ENCODE measurements around the gene OR4K14. TPM values are rescaled to one million over a fixed set of nuclear protein-coding genes. Genes with fewer than 3 reads are reported as not detected.
"Not testable (repeated sequence)": the region's sequence is repeated elsewhere in the genome, so short reads cannot be mapped to it uniquely, and the experiment has no call there.

Gene OR4K14
- total RNA-seq, 6 donors from 2014 or later, result not detected

DNA sequence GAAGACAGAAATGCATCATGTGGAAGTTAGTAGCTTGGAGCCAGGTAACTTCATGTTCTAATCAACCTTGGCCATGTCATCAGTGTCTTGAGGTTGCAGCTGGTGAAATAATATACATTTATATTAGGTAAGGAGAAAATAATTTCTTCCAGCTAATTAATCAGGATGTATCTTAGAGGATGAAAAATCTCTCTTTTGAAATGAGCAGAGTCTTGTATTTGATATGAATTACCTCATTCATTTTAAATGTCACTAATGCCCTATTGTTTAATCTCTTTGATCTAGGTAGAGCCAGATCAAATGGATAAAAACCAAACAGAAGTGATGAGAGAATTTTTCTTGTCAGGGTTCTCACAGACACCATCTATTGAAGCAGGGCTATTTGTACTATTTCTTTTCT, 17.2 kb downstream of the OR4K14 start, which contains the start of gene OR4Q2:
TSS of gene OR4Q2 (plus strand) at position 301 of the 400 bp plus-strand sequence.
- ATAC-seq (ENCODE audit: low FRiP score in 2 of 2) (no peak), DNase-seq (no peak)
- Histone ChIP-seq H3K27ac (no peak within 1 kb of the TSS), H3K9me3 (no peaks in the 10 kb centered on the region), H3K36me3 (no peaks in the 10 kb centered on the region), H3K27me3 (no peaks in the 10 kb centered on the region), H3K4me3 (no peak within 1 kb of the TSS), H3K4me1 (no peaks in the 10 kb centered on the region)
- TF ChIP-seq POLR2AphosphoS5 (IDR thresholded peaks at IDR 0.05) (no peak), EP300 (IDR thresholded peaks at IDR 0.05) (no peak), POLR2A (IDR thresholded peaks at IDR 0.05) (no peak)
- TF ChIP-seq, protein P1, sequence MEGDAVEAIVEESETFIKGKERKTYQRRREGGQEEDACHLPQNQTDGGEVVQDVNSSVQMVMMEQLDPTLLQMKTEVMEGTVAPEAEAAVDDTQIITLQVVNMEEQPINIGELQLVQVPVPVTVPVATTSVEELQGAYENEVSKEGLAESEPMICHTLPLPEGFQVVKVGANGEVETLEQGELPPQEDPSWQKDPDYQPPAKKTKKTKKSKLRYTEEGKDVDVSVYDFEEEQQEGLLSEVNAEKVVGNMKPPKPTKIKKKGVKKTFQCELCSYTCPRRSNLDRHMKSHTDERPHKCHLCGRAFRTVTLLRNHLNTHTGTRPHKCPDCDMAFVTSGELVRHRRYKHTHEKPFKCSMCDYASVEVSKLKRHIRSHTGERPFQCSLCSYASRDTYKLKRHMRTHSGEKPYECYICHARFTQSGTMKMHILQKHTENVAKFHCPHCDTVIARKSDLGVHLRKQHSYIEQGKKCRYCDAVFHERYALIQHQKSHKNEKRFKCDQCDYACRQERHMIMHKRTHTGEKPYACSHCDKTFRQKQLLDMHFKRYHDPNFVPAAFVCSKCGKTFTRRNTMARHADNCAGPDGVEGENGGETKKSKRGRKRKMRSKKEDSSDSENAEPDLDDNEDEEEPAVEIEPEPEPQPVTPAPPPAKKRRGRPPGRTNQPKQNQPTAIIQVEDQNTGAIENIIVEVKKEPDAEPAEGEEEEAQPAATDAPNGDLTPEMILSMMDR (IDR thresholded peaks at IDR 0.05), result no peak

DNA sequence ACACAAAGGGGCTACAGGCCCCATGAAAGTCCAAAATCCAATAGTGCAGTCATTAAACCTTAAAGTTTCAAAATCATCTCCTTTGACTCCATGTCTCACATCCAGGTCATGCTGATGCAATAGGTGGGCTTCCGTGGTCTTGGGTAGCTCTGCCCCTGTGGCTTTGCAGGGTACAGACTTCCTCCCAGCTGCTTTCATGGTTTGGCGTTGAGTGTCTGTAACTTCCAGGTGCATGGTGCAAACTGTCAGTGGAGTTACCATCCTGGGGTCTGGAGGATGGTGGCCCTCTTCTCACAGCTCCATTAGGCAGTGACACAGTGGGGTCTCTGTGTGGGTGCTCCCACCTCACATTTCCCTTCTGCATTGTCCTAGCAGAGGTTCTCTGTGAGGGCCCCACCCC, 25.7 kb downstream of the OR4K14 start:
- Histone ChIP-seq H3K4me1 (no peaks in the 10 kb centered on the region), H3K36me3 (no peaks in the 10 kb centered on the region), H3K9me3 (no peaks in the 10 kb centered on the region), H3K27ac (no peak overlapping the region), H3K4me3 (no peak overlapping the region), H3K27me3 (no peaks in the 10 kb centered on the region)
- TF ChIP-seq, protein P1 (IDR thresholded peaks at IDR 0.05), result no peak
- no peak for TF ChIP-seq POLR2A (IDR thresholded peaks at IDR 0.05)
- no peak for TF ChIP-seq POLR2AphosphoS5 (IDR thresholded peaks at IDR 0.05)
- no peak for TF ChIP-seq EP300 (IDR thresholded peaks at IDR 0.05)
- ATAC-seq (ENCODE audit: low FRiP score in 2 of 2), result no peak
- whole genome bisulfite sequencing, 2 donors, result 61% methylated on average over 2 of the region's 2 CpGs; no CpG with 5 or more reads in 1 of the 2 donors
- DNase-seq, result no peak

- ATAC-seq (ENCODE audit: low FRiP score in 2 of 2) (no peak), DNase-seq (no peak)
- TF ChIP-seq POLR2AphosphoS5 (IDR thresholded peaks at IDR 0.05), result no peak
- TF ChIP-seq, protein P1 (IDR thresholded peaks at IDR 0.05), result no peak
- Histone ChIP-seq H3K9me3 (no peaks in the 10 kb centered on the region), H3K27ac (no peak within 1 kb of the TSS), H3K4me3 (no peak within 1 kb of the TSS), H3K4me1 (no peaks in the 10 kb centered on the region), H3K27me3 (no peaks in the 10 kb centered on the region), H3K36me3 (no peaks in the 10 kb centered on the region)
- 93 to 94% methylated on average over 3 of the region's 3 CpGs for WGBS, 2 donors
Measured at GRCh38 chr14:19975291-19975690, 43.8 kb downstream of the OR4K14 start, which contains the start of gene OR4K15. TSS of gene OR4K15 (plus strand) at chr14:19975591. CDS start at chr14:19975591, 0 bp downstream.

GRCh38 chr14:19974844-19975243, 44.3 kb downstream of the OR4K14 start:
- H3K27ac ChIP-seq, result no peak overlapping the region
- H3K4me1 ChIP-seq, result no peaks in the 10 kb centered on the region
- DNase-seq, result no peak
- no peak for TF ChIP-seq EP300 (IDR thresholded peaks at IDR 0.05)
- TF ChIP-seq POLR2AphosphoS5 (IDR thresholded peaks at IDR 0.05), result no peak
- TF ChIP-seq POLR2A (IDR thresholded peaks at IDR 0.05), result no peak
- TF ChIP-seq, protein P1 (IDR thresholded peaks at IDR 0.05), result no peak
- no peaks in the 10 kb centered on the region for H3K9me3 ChIP-seq
- no peaks in the 10 kb centered on the region for H3K27me3 ChIP-seq
- 75 to 77% methylated on average over 1 of the region's 1 CpG for WGBS, 2 donors
- H3K4me3 ChIP-seq, result no peak overlapping the region
- ATAC-seq (ENCODE audit: low FRiP score in 2 of 2), result no peak
- no peaks in the 10 kb centered on the region for H3K36me3 ChIP-seq

GRCh38 chr14:19969735-19970134, 49.4 kb downstream of the OR4K14 start:
- H3K27me3 ChIP-seq; H3K27ac ChIP-seq; H3K36me3 ChIP-seq; H3K4me3 ChIP-seq; H3K4me1 ChIP-seq; ATAC-seq (ENCODE audit: low FRiP score in 2 of 2); H3K9me3 ChIP-seq; DNase-seq: not testable (repeated sequence)
- 44 to 60% methylated on average over 2 of the region's 2 CpGs for WGBS, 2 donors

Other genes with a start within 250 kb of the OR4K14 start
- gene OR4M1, start 245.8 kb downstream of the OR4K14 start, total RNA-seq, result not detected
- gene OR4N2, start 215.5 kb downstream of the OR4K14 start, total RNA-seq, result not detected
- not detected for gene OR4K2, start 144.2 kb downstream of the OR4K14 start, total RNA-seq
- gene OR4K5, start 98.7 kb downstream of the OR4K14 start, total RNA-seq, result not detected
- gene OR4K1, start 88.4 kb downstream of the OR4K14 start, total RNA-seq, result not detected
- not detected for gene OR4K15, start 43.7 kb downstream of the OR4K14 start, total RNA-seq
- gene OR4Q2, start 17.1 kb downstream of the OR4K14 start, total RNA-seq, result not detected
- gene OR4K13, start 16.7 kb upstream of the OR4K14 start, total RNA-seq, result not detected
- not detected for gene OR4L1, start 40.7 kb upstream of the OR4K14 start, total RNA-seq
- gene OR4K17, start 91.4 kb upstream of the OR4K14 start, total RNA-seq, result not detected
- not detected for gene OR4N5, start 119.5 kb upstream of the OR4K14 start, total RNA-seq
- gene OR11G2, start 171.6 kb upstream of the OR4K14 start, total RNA-seq, result not detected
- gene OR11H6, start 204.4 kb upstream of the OR4K14 start, total RNA-seq, result not detected
- not detected for gene OR11H7, start 209.7 kb upstream of the OR4K14 start, total RNA-seq
- not detected for gene OR11H4, start 220.0 kb upstream of the OR4K14 start, total RNA-seq

All from upper lobe of left lung (tissue), 6 donors.